HG03432 (cell line): ENCODE results near the gene CYSRT1.

ENCODE experiments used
- ATAC-seq: cut with Tn5 transposase; IDR thresholded peaks from one replicate; pipeline ENCODE4 v1.9.1; 2021; ENCODE audit warnings: mild to moderate bottlenecking, moderate library complexity; ENCODE audit not compliant: unreplicated experiment

Gene CYSRT1

GRCh38 chr9:137189297-137190295 is 35.4 kb upstream of the CYSRT1 start:
- no peak for ATAC-seq

- ATAC-seq = no peak
Measured at GRCh38 chr9:137190315-137190856, 34.6 kb upstream of the CYSRT1 start.

- ATAC-seq = no peak
Measured at GRCh38 chr9:137191245-137191644, 33.7 kb upstream of the CYSRT1 start.

- no peak for ATAC-seq
Measured at GRCh38 chr9:137191691-137192447, 33.1 kb upstream of the CYSRT1 start.

GRCh38 chr9:137192448-137192780 is 32.6 kb upstream of the CYSRT1 start:
- ATAC-seq = no peak

GRCh38 chr9:137192859-137193258 is 32.1 kb upstream of the CYSRT1 start:
- no peak for ATAC-seq

- no peak for ATAC-seq
Measured at GRCh38 chr9:137193771-137194170, 31.2 kb upstream of the CYSRT1 start.

- no peak for ATAC-seq
Measured at GRCh38 chr9:137194388-137194787, 30.6 kb upstream of the CYSRT1 start.

- no peak for ATAC-seq
Measured at GRCh38 chr9:137194909-137195308, 30.1 kb upstream of the CYSRT1 start.

GRCh38 chr9:137195525-137196220 is 29.3 kb upstream of the CYSRT1 start:
- ATAC-seq = no peak

- ATAC-seq = no peak
Measured at GRCh38 chr9:137198051-137198901, 26.7 kb upstream of the CYSRT1 start.

GRCh38 chr9:137198902-137199283 is 26.1 kb upstream of the CYSRT1 start:
- no peak for ATAC-seq

GRCh38 chr9:137199411-137200121 is 25.4 kb upstream of the CYSRT1 start:
- ATAC-seq = no peak

GRCh38 chr9:137200311-137201204 is 24.4 kb upstream of the CYSRT1 start, which contains the start of gene TPRN:
TSS of gene TPRN (minus strand) at chr9:137200741. CDS start at chr9:137200711, 30 bp downstream.
- ATAC-seq = peak; percentile 80

GRCh38 chr9:137201205-137201868 is 23.6 kb upstream of the CYSRT1 start:
- ATAC-seq = no peak

GRCh38 chr9:137202966-137203365 is 22.0 kb upstream of the CYSRT1 start:
- ATAC-seq = no peak

GRCh38 chr9:137204731-137205125 is 20.2 kb upstream of the CYSRT1 start:
- ATAC-seq = no peak
